RWPE1 (cell line): ENCODE data around the gene SLC16A1.

Experiments
- CTCF ChIA-PET: fragments of 350-600 bp; sonication (Branson Sonifier 250); formaldehyde crosslinking; extraction: SDS; loops from one replicate; lab custom pipeline; 2021; lab: Yijun Ruan, JAX
- POLR2A ChIA-PET: fragments of 400-600 bp; formaldehyde crosslinking; extraction: SDS; loops from one replicate; lab custom pipeline; 2020; ENCODE audit warnings: antibody characterized with exemption; ENCODE audit not compliant: low non-redundant PET; lab: Yijun Ruan, JAX
- DNase-seq: peaks from one replicate; pipeline ENCODE4 v3.0.0; 2012; ENCODE audit warnings: low spot score
- H3K27ac ChIP-seq: fragments of 450-650 bp; 2 replicates; pipeline ENCODE4 v1.5.1; 2017
- CTCF ChIP-seq: fragments of 450-650 bp; conservative IDR thresholded peaks from 2 replicates; pipeline ENCODE4 v1.5.1; 2017; ENCODE audit warnings: low read depth, mild to moderate bottlenecking

The SLC16A1 gene

GRCh38 chr1:112868191-112868590 lies 87.8 kb downstream of the SLC16A1 start:
- ChIA-PET CTCF (interaction anchor here (1.0 kb wide), 1 partner anchor 64 kb away, joined by 5 read pairs; no protein-coding TSS in a partner anchor), POLR2A (no interaction called here)

DNA sequence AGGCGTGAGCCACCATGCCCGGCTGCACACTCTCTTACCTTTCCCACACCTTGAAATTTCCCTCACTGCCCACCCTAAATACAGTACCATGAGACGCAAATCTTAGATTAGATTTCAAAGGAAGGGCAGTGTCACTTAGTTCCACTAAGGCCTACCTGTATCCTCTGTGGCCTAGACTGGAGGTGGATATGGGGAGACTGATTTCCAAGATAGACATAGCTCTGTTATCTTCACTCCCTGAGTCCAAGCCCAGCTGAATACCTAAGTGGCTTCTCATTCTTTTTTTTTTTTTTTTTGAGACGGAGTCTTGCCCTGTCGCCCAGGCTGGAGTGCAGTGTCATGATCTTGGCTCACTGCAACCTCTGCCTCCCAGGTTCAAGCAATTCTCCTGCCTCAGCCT lies 89.0 kb downstream of the SLC16A1 start:
- ChIA-PET POLR2A (no interaction called here), CTCF (interaction anchor here (0.7 kb wide), 1 partner anchor 161 kb away, joined by 6 read pairs; no protein-coding TSS in a partner anchor)
- DNase-seq = no peak
- peak overlapping the region; percentile 67 for H3K27ac ChIP-seq
- no peak for TF ChIP-seq CTCF

More at GRCh38 chr1:112868191-112868590, 87.8 kb downstream of the SLC16A1 start:
- no peak for TF ChIP-seq CTCF
- no peak for DNase-seq
- H3K27ac ChIP-seq = no peak overlapping the region

- CTCF ChIA-PET = no interaction called here
- TF ChIP-seq CTCF = no peak
- DNase-seq = peak; percentile 74
- H3K27ac ChIP-seq = no peak overlapping the region; the same call in 1 of the 2 replicates
- POLR2A ChIA-PET = no interaction called here
Observed at GRCh38 chr1:112866151-112866550, 89.8 kb downstream of the SLC16A1 start.

- DNase-seq = no peak
- no peak for TF ChIP-seq CTCF
- ChIA-PET CTCF (no interaction called here), POLR2A (no interaction called here)
- H3K27ac ChIP-seq = no peak overlapping the region
Observed at GRCh38 chr1:112862753-112863426, 93.1 kb downstream of the SLC16A1 start.
